ENCODE measurements around the gene HTRA3.

Gene HTRA3

GRCh38 chr4:8270418-8270771 is 841 bp downstream of the HTRA3 start:
- H3K4me3 ChIP-seq (ENCODE audit: low read length), result no peak overlapping the region; the same call in 1 of the 2 replicates
- TF ChIP-seq, protein P1, sequence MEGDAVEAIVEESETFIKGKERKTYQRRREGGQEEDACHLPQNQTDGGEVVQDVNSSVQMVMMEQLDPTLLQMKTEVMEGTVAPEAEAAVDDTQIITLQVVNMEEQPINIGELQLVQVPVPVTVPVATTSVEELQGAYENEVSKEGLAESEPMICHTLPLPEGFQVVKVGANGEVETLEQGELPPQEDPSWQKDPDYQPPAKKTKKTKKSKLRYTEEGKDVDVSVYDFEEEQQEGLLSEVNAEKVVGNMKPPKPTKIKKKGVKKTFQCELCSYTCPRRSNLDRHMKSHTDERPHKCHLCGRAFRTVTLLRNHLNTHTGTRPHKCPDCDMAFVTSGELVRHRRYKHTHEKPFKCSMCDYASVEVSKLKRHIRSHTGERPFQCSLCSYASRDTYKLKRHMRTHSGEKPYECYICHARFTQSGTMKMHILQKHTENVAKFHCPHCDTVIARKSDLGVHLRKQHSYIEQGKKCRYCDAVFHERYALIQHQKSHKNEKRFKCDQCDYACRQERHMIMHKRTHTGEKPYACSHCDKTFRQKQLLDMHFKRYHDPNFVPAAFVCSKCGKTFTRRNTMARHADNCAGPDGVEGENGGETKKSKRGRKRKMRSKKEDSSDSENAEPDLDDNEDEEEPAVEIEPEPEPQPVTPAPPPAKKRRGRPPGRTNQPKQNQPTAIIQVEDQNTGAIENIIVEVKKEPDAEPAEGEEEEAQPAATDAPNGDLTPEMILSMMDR (conservative IDR thresholded peaks at IDR 0.05; ENCODE audit: low read length), result no peak
- no peak for DNase-seq (ENCODE audit: low read depth)

- H3K4me3 ChIP-seq (ENCODE audit: low read length), result no peak overlapping the region
- no peak for DNase-seq (ENCODE audit: low read depth)
- TF ChIP-seq, protein P1 (conservative IDR thresholded peaks at IDR 0.05; ENCODE audit: low read length), result no peak
Measured at GRCh38 chr4:8270912-8271815, 1.6 kb downstream of the HTRA3 start.

DNA sequence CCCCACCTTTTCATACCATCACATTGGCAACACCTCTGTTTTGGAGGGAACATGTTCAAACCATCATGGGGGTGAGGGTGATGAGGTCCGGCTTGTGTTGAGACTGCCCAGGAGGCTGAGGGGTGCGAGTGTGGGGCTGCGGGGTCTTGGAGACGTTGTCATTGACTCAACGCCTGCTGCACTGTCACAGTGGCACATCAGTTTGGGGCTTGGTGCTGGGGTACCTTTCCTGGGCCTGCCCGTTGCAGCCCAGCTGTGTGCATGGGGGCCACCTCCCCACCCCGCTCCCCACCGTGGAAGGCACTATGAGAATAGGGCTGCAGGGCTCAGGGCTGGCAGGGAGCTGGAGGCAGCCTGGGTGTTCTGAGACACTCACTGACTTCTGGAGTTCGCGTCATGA is 2.3 kb downstream of the HTRA3 start:
- TF ChIP-seq, protein P1 (conservative IDR thresholded peaks at IDR 0.05; ENCODE audit: low read length), result no peak
- H3K4me3 ChIP-seq (ENCODE audit: low read length), result no peak overlapping the region
- no peak for DNase-seq (ENCODE audit: low read depth)

- TF ChIP-seq, protein P1 (conservative IDR thresholded peaks at IDR 0.05; ENCODE audit: low read length), result no peak
- peak; percentile 44 for DNase-seq (ENCODE audit: low read depth)
- H3K4me3 ChIP-seq (ENCODE audit: low read length), result no peak overlapping the region
Measured at GRCh38 chr4:8272472-8273428, 3.2 kb downstream of the HTRA3 start.

- no peak overlapping the region for H3K4me3 ChIP-seq (ENCODE audit: low read length)
- TF ChIP-seq, protein P1 (conservative IDR thresholded peaks at IDR 0.05; ENCODE audit: low read length), result no peak
- no peak for DNase-seq (ENCODE audit: low read depth)
Measured at GRCh38 chr4:8273450-8273849, 3.9 kb downstream of the HTRA3 start.

GRCh38 chr4:8274066-8274652 is 4.6 kb downstream of the HTRA3 start:
- DNase-seq (ENCODE audit: low read depth), result no peak
- H3K4me3 ChIP-seq (ENCODE audit: low read length), result no peak overlapping the region; the same call in 1 of the 2 replicates
- TF ChIP-seq, protein P1 (conservative IDR thresholded peaks at IDR 0.05; ENCODE audit: low read length), result no peak

Measured in AG10803 (cell line).